Measurements from ENCODE around the gene LDB3.

GRCh38 chr10:86756511-86757112 is 88.3 kb downstream of the LDB3 start, which contains the start of gene BMPR1A:
- TF ChIP-seq TSHZ2 (CRISPR knock-in tag; IDR thresholded peaks at IDR 0.05) (no peak), CSRNP3 (CRISPR knock-in tag; IDR thresholded peaks at IDR 0.05) (no peak), ZNF565 (CRISPR knock-in tag; conservative IDR thresholded peaks at IDR 0.05; ENCODE audit: low read depth) (no peak), ZFP3 (CRISPR knock-in tag; IDR thresholded peaks at IDR 0.05) (no peak), TOX (CRISPR knock-in tag; IDR thresholded peaks at IDR 0.05; ENCODE audit: borderline replicate concordance) (no peak), RARB (CRISPR knock-in tag; IDR thresholded peaks at IDR 0.05) (no peak), BACH2 (CRISPR knock-in tag; IDR thresholded peaks at IDR 0.05; ENCODE audit: borderline replicate concordance) (no peak), ZC3H10 (CRISPR knock-in tag; IDR thresholded peaks at IDR 0.05) (no peak)
- TF ChIP-seq, protein P1, sequence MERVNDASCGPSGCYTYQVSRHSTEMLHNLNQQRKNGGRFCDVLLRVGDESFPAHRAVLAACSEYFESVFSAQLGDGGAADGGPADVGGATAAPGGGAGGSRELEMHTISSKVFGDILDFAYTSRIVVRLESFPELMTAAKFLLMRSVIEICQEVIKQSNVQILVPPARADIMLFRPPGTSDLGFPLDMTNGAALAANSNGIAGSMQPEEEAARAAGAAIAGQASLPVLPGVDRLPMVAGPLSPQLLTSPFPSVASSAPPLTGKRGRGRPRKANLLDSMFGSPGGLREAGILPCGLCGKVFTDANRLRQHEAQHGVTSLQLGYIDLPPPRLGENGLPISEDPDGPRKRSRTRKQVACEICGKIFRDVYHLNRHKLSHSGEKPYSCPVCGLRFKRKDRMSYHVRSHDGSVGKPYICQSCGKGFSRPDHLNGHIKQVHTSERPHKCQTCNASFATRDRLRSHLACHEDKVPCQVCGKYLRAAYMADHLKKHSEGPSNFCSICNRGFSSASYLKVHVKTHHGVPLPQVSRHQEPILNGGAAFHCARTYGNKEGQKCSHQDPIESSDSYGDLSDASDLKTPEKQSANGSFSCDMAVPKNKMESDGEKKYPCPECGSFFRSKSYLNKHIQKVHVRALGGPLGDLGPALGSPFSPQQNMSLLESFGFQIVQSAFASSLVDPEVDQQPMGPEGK (CRISPR knock-in tag; IDR thresholded peaks at IDR 0.05; ENCODE audit: borderline replicate concordance) = no peak
